Measurements from ENCODE around the gene CLDN11.

GRCh38 chr3:170469151-170470062 lies 50.7 kb downstream of the CLDN11 start:
- no peak for TF ChIP-seq CTCF (tag by site-specific recombination; IDR thresholded peaks at IDR 0.05)
- no peak for TF ChIP-seq REST (tag by site-specific recombination; IDR thresholded peaks at IDR 0.05)
- peak; percentile 76; the same call in 1 of the 2 replicates for TF ChIP-seq BCL11A (tag by site-specific recombination; IDR thresholded peaks at IDR 0.05; ENCODE audit: low read depth)
- no peak for TF ChIP-seq ZNF211 (tag by site-specific recombination; IDR thresholded peaks at IDR 0.05; ENCODE audit: low read depth)

Data from HEK293 (cell line).